ENCODE data around the gene PRKCE.

Gene PRKCE

DNA sequence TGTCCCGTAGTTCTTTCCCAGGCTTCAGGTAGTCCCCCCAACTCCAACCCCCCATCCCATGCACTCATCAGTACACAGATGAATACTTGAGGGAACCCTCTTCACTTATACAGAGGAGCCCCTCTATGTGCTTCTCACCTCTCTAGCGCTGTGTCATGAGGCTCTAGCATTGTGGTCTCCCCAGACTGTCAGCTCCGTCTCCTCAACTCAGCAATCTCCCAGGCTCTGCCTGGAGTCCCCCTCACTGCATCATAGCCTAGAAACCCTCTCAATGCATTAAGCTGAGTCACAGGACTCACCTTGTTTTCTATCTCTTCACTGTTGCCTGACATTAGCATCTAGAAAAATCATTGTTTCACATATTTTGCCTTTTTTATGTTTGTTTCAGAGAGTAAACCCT lies 20.2 kb upstream of the PRKCE start:
- DNase-seq (ENCODE audit: low read depth in 2 of 3, low spot score in 1 of 3), result no peak

- DNase-seq (ENCODE audit: low read depth in 2 of 3, low spot score in 1 of 3), result no peak
Observed at GRCh38 chr2:45631955-45632354, 19.5 kb upstream of the PRKCE start.

DNA sequence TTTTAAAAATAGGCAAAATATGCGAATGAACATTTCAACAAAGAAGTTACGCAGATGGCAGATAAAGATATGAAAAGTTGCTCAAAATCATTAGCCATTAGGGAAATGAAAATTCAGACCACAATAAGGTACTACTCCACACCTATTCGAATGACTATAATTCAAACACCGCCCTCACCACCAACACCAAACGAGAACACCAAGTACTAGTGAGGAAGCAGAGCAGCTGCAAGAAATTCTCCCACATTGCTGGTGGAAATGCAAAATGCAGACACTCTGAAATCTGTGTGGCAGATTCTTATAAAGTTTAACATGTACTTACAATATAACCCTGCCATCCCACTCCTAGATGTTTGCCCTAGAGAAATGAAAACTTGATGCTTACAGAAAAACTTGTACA lies 17.3 kb upstream of the PRKCE start:
- no peak for DNase-seq (ENCODE audit: low read depth in 2 of 3, low spot score in 1 of 3)

GRCh38 chr2:45636008-45636407 lies 15.5 kb upstream of the PRKCE start:
- no peak for DNase-seq (ENCODE audit: low read depth in 2 of 3, low spot score in 1 of 3)

- DNase-seq (ENCODE audit: low read depth in 2 of 3, low spot score in 1 of 3), result no peak
Observed at GRCh38 chr2:45637440-45637839, 14.0 kb upstream of the PRKCE start.

- no peak for DNase-seq (ENCODE audit: low read depth in 2 of 3, low spot score in 1 of 3)
Observed at GRCh38 chr2:45640576-45640975, 10.9 kb upstream of the PRKCE start.

GRCh38 chr2:45643095-45643494 lies 8.4 kb upstream of the PRKCE start:
- no peak for DNase-seq (ENCODE audit: low read depth in 2 of 3, low spot score in 1 of 3)

GRCh38 chr2:45643543-45644542 lies 7.6 kb upstream of the PRKCE start:
- DNase-seq (ENCODE audit: low read depth in 2 of 3, low spot score in 1 of 3), result peak; percentile 36 to 65 (median 62)

DNA sequence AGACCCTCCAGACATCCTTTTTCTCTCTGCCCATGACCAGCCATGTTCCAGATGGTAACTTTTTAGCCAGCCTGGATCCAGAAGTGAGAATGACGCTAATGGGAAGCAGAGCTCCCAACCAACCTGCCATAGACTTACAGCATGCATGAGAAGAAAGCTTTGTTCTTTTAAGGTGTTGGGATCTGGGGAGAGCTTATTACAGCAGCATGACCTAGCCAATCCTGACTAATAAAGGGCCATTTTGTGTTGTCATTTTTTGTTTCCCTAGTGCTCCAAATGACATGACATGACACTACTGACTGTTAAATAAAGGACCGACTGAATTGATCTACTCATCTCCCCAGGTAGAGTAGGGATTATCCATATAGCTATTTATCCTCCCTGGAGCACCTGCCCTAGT lies 5.2 kb upstream of the PRKCE start:
- DNase-seq (ENCODE audit: low read depth in 2 of 3, low spot score in 1 of 3), result no peak

DNA sequence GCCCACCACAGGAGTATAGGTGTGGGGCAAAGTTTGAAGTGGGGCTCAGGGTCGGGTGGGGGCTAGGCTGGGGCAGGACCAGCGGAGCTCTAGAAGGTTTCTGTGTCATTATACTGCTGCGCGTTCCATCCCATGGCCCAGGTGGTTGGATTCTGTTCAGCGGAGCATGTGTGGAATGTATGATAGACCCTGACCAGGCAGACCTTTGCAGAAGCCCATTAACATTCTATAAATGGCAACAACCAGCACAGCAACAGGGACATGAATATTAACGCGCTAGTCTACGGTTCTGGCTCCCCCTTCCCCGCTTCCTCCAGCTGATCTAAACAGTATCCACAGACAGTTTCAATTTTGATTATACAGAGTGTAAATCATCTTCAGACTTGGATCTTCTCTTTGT lies 4.1 kb upstream of the PRKCE start:
- DNase-seq (ENCODE audit: low read depth in 2 of 3, low spot score in 1 of 3), result no peak

- DNase-seq (ENCODE audit: low read depth in 2 of 3, low spot score in 1 of 3), result no peak
Observed at GRCh38 chr2:45647986-45648520, 3.4 kb upstream of the PRKCE start.

GRCh38 chr2:45648636-45649035 lies 2.8 kb upstream of the PRKCE start:
- no peak for DNase-seq (ENCODE audit: low read depth in 2 of 3, low spot score in 1 of 3)

GRCh38 chr2:45649462-45649857 lies 2.0 kb upstream of the PRKCE start:
- no peak for DNase-seq (ENCODE audit: low read depth in 2 of 3, low spot score in 1 of 3)

- peak; percentile 19 to 51 (median 43) for DNase-seq (ENCODE audit: low read depth in 2 of 3, low spot score in 1 of 3)
Observed at GRCh38 chr2:45649858-45650811, 1.3 kb upstream of the PRKCE start.

DNA sequence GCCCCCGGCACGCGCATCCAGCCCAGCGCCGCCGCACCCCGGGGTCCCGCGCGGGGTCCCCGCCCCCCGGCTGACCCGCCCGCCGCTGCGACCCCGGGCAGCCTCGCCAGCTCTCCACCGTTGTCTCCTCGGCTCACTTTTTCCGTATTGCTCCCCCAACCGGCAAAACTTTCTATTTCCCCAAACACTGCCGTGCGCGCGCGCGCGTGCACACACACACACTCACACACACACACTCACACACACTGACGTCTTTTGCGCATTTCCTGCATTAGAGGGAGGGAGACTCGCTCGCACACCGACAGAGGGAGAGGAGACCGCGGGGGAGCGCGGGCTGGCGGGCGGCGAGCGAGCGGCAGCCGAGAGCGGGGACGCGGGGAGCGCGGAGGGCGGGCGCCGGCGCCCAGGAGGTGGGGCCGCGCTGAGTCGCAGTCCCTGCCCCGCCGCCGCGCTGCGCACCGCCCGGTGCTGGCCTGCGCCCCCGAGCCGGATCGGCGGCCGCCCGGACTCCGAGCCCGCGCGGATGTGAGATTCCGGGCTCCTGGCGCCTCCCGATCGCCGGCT lies 542 bp upstream of the PRKCE start:
- DNase-seq (ENCODE audit: low read depth in 2 of 3, low spot score in 1 of 3), result peak; percentile 81 to 87 (median 83)

- peak in 2 of 3 donors; percentile 8 to 14 for DNase-seq (ENCODE audit: low read depth in 2 of 3, low spot score in 1 of 3)
Observed at GRCh38 chr2:45652090-45653031, 886 bp downstream of the PRKCE start.

GRCh38 chr2:45653122-45653913 lies 1.8 kb downstream of the PRKCE start:
- DNase-seq (ENCODE audit: low read depth in 2 of 3, low spot score in 1 of 3), result no peak

DNA sequence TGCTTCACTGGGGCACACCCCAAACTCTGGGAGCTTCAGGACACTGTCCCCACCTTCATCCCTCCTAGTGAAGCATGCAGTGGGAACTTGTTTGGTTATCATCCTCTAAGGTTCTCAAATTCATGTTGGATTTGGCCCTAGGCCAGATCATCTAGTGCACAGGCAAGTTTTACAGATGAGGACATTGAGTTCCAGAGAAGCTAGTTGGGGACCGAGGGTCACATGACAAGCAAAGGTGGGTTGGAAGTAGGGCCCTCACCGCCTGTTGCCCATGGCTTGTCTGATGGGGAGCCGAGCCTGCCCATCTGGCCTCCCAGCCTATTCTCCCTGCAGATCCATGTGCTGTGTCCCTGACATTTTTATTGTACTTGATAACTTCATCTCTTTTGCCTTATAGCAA lies 2.8 kb downstream of the PRKCE start:
- DNase-seq (ENCODE audit: low read depth in 2 of 3, low spot score in 1 of 3), result no peak

GRCh38 chr2:45661828-45662227 lies 10.4 kb downstream of the PRKCE start:
- DNase-seq (ENCODE audit: low read depth in 2 of 3, low spot score in 1 of 3), result no peak

Measured in stimulated activated CD4-positive, alpha-beta T cell treated with anti-CD3 and anti-CD28 coated beads, Interleukin-12 subunit alpha, Interleukin-12 subunit beta, amount 100 ng/mL, for 48 hours (primary cell).